Adrenal gland (tissue), 5 donors: ENCODE results near the gene NECTIN4.
"Not testable (repeated sequence)": the region's sequence is repeated elsewhere in the genome, so short reads cannot be mapped to it uniquely, and the experiment has no call there.

Source experiments
- CTCF ChIP-seq, 6 experiments: fragments of 450-650 bp in 4 of 6; fragments of 200-600 bp in 2 of 6; sonication (generic) in 1 of 6; IDR thresholded peaks; 1 replicate in 5 of 6; 2 replicates in 1 of 6; pipeline versions ENCODE4 v1.5.1 to v1.8.0; 2016 to 2021; ENCODE audit warnings: antibody characterized with exemption in 6 of 6, mild to moderate bottlenecking in 2 of 6, moderate library complexity in 1 of 6
- POLR2A ChIP-seq, 2 donors: fragments of 450-650 bp; IDR thresholded peaks; one replicate each; pipeline ENCODE4 v1.6.1; 2017; ENCODE audit warnings: antibody characterized with exemption in 2 of 2, mild to moderate bottlenecking in 2 of 2, moderate library complexity in 1 of 2
- donor health status: DM: no; HTN: no; CAD: no.

GRCh38 chr1:161115961-161116360, 26.6 kb upstream of the NECTIN4 start:
- not testable (repeated sequence) for TF ChIP-seq CTCF, POLR2A (IDR thresholded peaks at IDR 0.05)
